GM19099 (cell line): ENCODE measurements around the gene PHYKPL.

Experiments used
- POLR2A ChIP-seq: IDR thresholded peaks from 3 replicates; pipeline ENCODE4 v1.6.1; 2011; ENCODE audit warnings: low read depth; ENCODE audit not compliant: insufficient read length; ENCODE audit errors: extremely low read depth

The PHYKPL gene

DNA sequence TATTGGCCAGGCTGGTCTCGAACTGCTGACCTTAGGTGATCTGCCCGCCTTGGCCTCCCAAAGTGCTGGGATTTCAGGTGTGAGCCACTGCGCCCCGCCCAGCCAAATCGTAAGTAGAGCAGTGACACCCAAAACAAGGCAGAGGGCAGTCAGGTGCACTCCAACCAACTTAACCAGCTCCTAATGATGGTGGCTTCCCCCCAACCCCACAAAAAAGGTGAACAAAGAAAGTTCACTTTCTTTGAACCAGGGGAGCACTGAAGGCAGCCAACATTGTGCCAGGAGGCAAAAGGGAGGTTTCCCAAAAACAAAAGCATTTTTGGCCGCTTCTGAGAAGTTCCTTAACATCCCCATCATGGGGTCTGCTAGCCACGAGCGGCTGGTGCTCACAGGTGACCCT is 55.0 kb downstream of the PHYKPL start:
- TF ChIP-seq POLR2A = no peak

DNA sequence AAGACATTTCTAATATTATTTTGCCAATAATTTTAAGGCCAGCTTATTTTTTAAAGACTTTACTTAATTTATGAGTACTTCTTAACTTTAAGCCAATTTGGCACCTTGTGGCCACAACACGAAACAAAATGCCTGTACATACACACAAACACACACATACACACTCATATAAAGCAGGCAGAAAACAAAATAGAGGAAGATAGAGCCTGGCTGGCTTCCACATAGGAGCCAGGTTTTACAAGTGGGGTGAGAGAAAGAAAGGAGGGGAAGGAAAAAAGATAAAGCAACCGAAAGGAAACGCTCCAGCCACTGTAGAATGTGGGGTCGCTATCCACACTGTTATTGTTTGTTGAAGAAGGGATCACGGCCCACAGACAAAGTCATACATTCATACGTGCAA is 55.8 kb downstream of the PHYKPL start:
- TF ChIP-seq POLR2A = no peak

DNA sequence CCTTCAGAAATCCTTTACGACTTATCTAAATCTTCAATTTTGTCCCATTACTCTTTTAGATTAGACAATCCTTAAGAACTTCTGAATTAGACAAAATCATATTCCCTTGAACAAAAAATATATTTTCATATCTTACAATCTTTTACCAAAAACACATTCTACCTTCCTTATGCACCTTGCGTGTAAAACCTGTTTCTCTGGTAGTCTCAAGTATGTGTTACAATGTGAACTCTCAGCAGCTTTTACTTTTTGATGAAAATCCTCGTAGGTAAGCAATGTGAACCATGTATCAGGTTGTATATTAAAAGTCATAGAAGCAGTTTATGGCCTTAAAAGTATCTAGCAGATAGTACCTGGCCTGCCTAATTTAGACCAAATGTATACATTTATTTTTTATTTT is 58.1 kb downstream of the PHYKPL start:
- no peak for TF ChIP-seq POLR2A

DNA sequence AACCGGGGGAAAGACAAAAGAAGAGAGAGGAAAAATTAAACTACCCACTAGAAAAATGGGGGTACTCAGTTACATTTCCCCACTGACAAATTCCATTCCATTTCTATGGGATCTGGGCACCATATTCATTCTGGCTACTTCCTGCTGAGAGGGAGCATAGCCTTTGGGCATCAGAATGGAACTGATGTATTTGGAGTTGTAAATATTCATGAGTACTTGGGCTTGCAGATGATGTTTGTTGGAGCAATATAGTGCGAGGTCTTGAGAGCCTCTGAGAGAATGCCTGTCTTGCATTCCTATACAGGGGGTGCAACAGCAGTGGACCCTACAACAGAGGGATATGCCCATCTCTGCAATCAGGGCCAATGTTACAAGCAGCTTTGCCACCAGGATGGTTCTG is 62.1 kb downstream of the PHYKPL start:
- TF ChIP-seq POLR2A = no peak

DNA sequence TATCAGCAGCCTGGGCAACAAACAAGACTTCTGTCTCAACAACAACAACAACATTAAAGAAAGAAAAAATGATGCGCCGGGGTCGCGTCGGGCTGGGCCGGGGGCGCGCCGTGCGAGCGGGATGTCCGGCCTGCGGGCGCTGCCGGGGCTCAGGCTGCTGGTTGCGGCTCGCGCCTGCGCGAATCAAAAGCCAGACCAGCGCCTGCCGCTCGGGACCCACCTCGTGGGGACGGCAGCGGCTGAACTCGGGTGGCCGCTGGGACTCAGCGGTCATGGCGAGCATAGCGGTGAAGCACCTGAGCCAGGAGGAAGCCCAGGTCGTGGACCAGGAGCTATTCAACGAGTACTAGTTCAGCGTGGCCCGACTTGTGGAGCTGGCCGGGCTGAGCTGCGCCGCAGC is 67.0 kb downstream of the PHYKPL start:
- TF ChIP-seq POLR2A = no peak

DNA sequence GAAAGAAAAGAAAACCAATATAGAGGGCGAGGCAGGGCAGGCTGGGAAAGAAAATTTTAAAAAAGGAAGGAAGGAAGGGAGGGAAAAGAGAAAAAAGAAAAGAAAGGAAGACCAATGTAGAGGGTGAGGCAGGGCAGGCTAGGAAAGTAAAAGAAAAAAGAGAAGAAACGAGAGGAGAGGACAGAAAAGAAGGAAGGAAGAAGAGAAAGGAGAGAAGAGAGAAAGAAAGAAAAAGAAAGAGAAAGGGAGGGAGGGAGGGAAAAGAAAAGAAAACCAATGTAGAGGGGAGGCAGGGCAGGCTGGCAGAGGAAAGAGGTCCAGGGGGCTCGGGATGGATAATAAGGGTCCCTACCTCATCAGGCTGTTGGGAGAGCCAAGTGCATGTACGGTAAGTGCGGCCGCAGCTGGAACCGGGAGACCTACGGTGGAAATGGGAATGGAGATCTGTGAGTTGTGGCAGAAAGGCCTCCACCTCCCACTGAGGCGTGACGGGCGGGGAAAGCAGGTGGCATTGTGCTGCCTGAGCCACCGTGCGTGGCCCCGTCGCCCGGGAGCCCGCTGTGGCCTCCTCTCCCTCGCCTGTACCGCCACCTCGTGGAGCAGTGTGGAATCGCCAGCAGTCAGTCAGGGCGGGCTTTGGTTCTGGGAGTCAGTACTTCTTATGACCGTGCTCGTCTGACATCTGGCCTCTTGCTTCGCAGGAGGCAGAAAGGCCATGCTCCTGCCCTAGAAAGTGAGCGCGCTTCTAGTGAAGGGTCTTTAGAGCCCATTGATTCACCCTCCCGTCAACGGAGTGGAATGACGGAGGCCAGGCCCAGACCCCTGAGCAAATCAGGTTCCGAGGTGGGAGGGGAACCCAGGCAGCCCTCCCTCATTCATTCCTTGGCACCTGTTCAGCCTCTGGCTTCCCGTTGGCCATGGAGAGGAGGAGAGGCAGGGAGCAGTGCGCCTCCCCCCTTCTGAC is 68.5 kb downstream of the PHYKPL start:
- TF ChIP-seq POLR2A = no peak

DNA sequence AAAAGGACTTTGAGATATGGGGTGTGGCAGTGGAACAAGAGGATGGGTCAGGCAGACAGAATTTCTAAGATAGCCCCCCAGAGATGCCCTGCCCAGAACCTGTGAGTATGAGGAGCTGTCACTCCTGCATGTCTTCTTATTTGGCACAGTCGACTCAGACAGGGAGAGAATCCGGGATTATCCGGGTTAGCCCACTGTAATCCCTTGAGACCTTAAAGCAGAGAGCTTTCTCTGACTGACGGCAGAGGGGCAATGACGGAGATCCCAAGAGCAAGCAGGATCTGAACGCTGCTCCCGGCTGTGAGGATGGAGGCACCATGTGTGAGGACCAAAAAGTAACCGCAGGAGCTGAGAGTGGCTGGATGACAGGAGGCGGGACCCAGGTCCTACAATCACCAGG is 70.1 kb downstream of the PHYKPL start:
- TF ChIP-seq POLR2A = no peak

DNA sequence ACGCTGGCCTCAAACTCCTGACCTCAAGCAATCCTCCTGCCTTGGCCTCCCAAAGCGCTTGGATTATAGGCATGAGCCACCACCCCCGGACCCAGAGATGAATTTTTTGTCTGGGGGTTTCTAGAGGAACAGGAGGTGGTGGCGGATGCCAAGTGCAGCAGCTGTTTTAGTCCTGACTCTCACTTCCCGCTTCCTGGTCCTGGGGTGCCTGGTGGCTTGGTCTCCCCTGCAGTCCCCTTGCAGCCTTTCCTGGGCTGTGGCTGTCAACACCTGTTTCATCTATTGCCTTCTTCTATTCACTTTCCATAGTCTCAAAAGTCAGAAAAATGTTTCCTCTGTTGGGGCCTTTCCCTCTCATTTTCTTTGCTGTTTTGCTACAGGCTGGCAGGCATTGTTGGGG is 72.4 kb downstream of the PHYKPL start:
- no peak for TF ChIP-seq POLR2A
